ENCODE measurements around the gene HERC2. TPM values are rescaled to one million over a fixed set of nuclear protein-coding genes. Genes with fewer than 3 reads are reported as not detected.

HERC2 gene
- total RNA-seq, 2 donors from 2014 or later, result 65.1 to 69.8 TPM

GRCh38 chr15:28271697-28272260 lies 50.2 kb downstream of the HERC2 start:
- TF ChIP-seq CTCF (IDR thresholded peaks at IDR 0.05) (no peak), POLR2AphosphoS5 (IDR thresholded peaks at IDR 0.05) (no peak), POLR2A (IDR thresholded peaks at IDR 0.05) (no peak)
- intact Hi-C loops (cut with DNase I), result no loop called here
- H3K4me1 ChIP-seq (replicated peaks), result no peaks in the 10 kb centered on the region
- no peak overlapping the region for H3K4me3 ChIP-seq
- H3K9me3 ChIP-seq, result no peaks in the 10 kb centered on the region
- H3K36me3 ChIP-seq, result peaks cover 5% of the 10 kb centered on the region in 2 donors
- no peaks in the 10 kb centered on the region for H3K27me3 ChIP-seq (replicated peaks; ENCODE audit: insufficient read depth)
- no peak overlapping the region for H3K27ac ChIP-seq
- no peak for DNase-seq (ENCODE audit: low spot score)
- WGBS, result 91% methylated on average over 15 of the region's 15 CpGs

- H3K27me3 ChIP-seq (replicated peaks; ENCODE audit: insufficient read depth), result no peaks in the 10 kb centered on the region
- H3K36me3 ChIP-seq, result peaks cover 2 to 16% of the 10 kb centered on the region in 2 donors
- no peak overlapping the region for H3K4me3 ChIP-seq
- no peak for DNase-seq (ENCODE audit: low spot score)
- WGBS, result 72% methylated on average over 8 of the region's 8 CpGs
- TF ChIP-seq POLR2A (IDR thresholded peaks at IDR 0.05), result no peak
- TF ChIP-seq POLR2AphosphoS5 (IDR thresholded peaks at IDR 0.05), result no peak
- TF ChIP-seq CTCF (IDR thresholded peaks at IDR 0.05), result no peak
- H3K27ac ChIP-seq, result no peak overlapping the region
- H3K9me3 ChIP-seq, result no peaks in the 10 kb centered on the region
- no peaks in the 10 kb centered on the region for H3K4me1 ChIP-seq (replicated peaks)
- intact Hi-C loops (cut with DNase I), result no loop called here
Observed at GRCh38 chr15:28269097-28269496, 52.9 kb downstream of the HERC2 start.

- H3K9me3 ChIP-seq, result no peaks in the 10 kb centered on the region
- peaks cover 2 to 16% of the 10 kb centered on the region in 2 donors for H3K36me3 ChIP-seq
- peak; percentile 23 for DNase-seq (ENCODE audit: low spot score)
Observed at GRCh38 chr15:28267727-28268126, 54.3 kb downstream of the HERC2 start.

GRCh38 chr15:28265334-28266019 lies 56.5 kb downstream of the HERC2 start:
- Histone ChIP-seq H3K9me3 (no peaks in the 10 kb centered on the region), H3K36me3 (peaks cover 2 to 16% of the 10 kb centered on the region in 2 donors), H3K4me3 (no peak overlapping the region), H3K4me1 (replicated peaks) (no peaks in the 10 kb centered on the region), H3K27me3 (replicated peaks; ENCODE audit: insufficient read depth) (no peaks in the 10 kb centered on the region), H3K27ac (no peak overlapping the region)
- intact Hi-C loops (cut with DNase I), result no loop called here
- TF ChIP-seq POLR2AphosphoS5 (IDR thresholded peaks at IDR 0.05) (no peak), POLR2A (IDR thresholded peaks at IDR 0.05) (no peak), CTCF (IDR thresholded peaks at IDR 0.05) (no peak)
- no peak for DNase-seq (ENCODE audit: low spot score)
- 93% methylated on average over 29 of the region's 29 CpGs for WGBS

More at GRCh38 chr15:28267727-28268126, 54.3 kb downstream of the HERC2 start:
- Histone ChIP-seq H3K4me3 (no peak overlapping the region), H3K4me1 (replicated peaks) (no peaks in the 10 kb centered on the region), H3K27ac (no peak overlapping the region), H3K27me3 (replicated peaks; ENCODE audit: insufficient read depth) (no peaks in the 10 kb centered on the region)
- intact Hi-C loops (cut with DNase I), result no loop called here
- TF ChIP-seq CTCF (IDR thresholded peaks at IDR 0.05) (no peak), POLR2AphosphoS5 (IDR thresholded peaks at IDR 0.05) (peak; percentile 13), POLR2A (IDR thresholded peaks at IDR 0.05) (no peak)

- peaks cover 2 to 16% of the 10 kb centered on the region in 2 donors for H3K36me3 ChIP-seq
- no peak overlapping the region for H3K4me3 ChIP-seq
- H3K4me1 ChIP-seq (replicated peaks), result no peaks in the 10 kb centered on the region
- 88% methylated on average over 6 of the region's 6 CpGs for WGBS
- H3K27me3 ChIP-seq (replicated peaks; ENCODE audit: insufficient read depth), result no peaks in the 10 kb centered on the region
- H3K9me3 ChIP-seq, result no peaks in the 10 kb centered on the region
- no peak for DNase-seq (ENCODE audit: low spot score)
- intact Hi-C loops (cut with DNase I), result no loop called here
- H3K27ac ChIP-seq, result no peak overlapping the region
- TF ChIP-seq POLR2A (IDR thresholded peaks at IDR 0.05), result no peak
- no peak for TF ChIP-seq POLR2AphosphoS5 (IDR thresholded peaks at IDR 0.05)
- no peak for TF ChIP-seq CTCF (IDR thresholded peaks at IDR 0.05)
Observed at GRCh38 chr15:28264166-28264565, 57.8 kb downstream of the HERC2 start.
